GM21576 (cell line): ENCODE results near the gene SLC15A5.

Experiments
- ATAC-seq: cut with Tn5 transposase; IDR thresholded peaks from one replicate; pipeline ENCODE4 v1.9.1; 2021; ENCODE audit warnings: mild to moderate bottlenecking, moderate library complexity; ENCODE audit not compliant: unreplicated experiment

The SLC15A5 gene

DNA sequence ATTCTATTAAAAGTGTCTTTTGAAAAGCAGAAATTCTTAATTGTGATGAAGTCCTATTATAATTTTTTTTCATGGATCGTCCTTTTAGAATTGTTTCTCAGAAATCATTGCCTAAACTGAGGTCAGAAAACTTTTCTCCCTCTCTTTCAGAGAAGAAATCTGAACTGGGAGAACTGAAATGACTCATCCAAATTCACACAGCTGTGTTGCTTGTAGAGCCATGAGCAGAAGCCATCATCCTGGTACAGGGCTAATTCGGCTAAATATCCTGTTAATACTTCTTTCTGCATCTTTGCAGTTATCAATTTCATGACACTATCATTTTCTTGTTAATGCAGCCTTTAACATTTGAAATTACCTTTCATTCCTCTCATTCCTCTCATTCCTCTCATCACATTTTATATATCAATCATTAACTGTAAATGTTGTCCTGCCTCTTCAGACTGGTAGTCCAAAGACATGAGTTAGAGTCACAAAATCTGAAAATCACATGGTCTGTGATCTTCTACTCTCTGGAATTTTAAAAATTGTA, 15.5 kb downstream of the SLC15A5 start:
- ATAC-seq: no peak

DNA sequence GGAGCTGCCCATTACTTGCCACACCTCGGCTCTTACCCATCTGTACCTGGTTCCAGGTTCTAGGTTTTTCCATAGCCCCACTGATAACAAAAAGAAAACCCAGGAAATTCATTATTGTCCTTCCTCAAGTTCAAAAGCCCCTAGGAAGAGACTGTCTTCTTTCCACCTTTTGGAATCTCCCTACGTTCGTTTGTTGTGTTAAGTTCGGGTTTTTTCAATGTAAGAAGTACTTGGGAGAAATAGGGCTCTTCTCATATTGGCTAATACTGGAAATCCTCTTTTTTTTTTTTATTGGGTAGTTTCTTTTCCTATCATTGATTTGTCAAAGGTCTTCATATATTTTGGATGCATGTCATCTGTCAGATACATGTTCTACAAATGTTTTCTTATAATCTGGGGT, 17.3 kb downstream of the SLC15A5 start:
- no peak for ATAC-seq

DNA sequence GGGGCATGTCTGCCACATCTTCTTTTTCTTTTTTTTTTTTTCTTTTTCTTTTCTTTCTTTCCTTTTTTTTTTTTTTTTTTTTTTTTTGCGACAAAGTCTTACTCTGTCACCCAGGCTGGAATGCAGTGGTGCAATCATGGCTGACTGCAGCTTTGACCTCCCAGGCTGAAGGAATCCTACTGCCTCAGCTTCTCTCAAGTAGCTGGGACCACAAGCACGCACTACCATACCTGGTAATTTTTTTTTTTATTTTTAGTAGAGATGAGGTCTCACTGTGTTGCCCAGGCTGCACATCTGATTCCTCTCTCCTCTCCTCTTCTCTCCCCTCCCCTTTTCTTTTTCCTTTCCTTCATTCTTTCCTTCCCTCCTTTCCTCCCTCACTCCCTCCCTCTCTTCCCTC, 18.5 kb downstream of the SLC15A5 start:
- no peak for ATAC-seq

DNA sequence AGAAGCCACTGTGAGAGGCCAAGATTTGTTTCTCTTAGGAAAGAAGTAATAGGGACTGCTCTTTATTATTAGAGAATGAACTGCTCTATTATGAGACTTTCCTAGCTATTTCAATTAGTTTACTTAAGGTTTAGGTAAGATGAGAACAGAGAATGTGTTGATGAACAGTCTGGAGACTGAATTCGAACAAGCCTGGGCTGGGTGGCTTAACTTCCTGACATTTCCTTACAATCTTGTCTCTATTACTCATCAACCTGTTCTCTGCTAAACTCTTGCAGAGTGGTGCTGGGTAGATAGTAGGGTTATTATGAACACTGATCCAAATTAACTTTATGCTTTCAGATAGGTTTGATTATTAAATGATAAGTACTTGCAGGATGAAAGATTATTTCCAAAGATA, 31.2 kb downstream of the SLC15A5 start:
- no peak for ATAC-seq

DNA sequence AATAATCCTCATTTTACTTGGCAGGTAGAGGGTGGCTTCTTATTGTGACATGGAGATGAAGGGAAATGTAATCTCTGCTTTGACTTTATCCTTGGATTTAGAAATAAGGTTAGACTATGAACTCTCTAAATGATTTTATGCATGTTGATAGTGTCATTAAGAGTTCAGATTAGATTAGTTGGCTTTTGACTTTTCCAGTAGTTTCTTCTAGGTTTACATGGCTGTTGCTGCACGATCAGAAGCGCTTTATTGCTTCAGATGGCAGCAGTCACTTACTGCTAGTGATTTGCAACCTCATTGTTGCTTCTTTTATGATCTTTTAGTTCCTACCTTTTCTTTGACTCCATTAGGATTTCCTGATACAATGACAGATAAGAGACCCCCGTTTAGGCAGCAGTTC, 32.3 kb downstream of the SLC15A5 start:
- ATAC-seq: no peak

DNA sequence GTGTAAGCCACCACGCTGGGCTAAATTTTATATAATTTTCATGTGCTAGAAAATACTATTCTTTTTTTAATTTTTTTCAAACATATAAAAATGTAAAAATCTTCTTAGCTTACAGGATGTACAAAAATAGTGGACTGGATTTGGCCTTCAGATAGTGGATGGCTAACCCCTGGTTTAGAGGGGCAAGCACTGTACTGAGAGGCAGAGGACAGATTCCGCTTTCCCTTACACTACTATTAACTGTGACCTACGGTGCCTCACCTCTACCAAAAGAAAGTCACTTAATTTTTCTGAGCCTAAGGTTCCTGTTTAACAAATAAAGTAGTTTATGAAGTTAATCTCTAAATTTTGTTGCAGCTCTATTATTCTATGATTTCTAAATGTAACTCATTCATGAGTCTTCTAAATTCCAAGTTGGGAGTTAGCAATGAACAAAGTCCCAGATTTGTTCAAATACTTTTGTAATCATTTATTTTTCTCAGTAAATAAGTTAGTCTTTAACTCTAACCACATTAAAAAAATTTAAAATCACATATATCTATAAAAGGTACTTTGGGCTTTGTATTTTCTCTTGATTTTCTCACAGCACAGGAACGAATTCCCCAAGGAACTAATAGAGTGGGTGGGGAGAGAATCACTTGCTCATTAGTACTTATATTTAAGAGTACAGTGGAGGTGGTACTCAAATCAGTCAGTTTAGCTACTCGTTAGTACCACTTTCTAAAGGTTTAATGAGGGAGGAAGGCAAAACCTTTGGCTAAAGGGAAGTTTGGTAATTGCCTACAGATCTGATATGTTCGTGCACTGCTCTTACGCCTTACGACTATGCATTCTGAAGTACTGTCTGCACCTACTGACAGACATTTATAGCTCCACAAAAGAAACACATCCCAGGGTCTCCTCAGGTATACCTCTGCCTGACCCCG, 33.7 kb downstream of the SLC15A5 start:
- no peak for ATAC-seq

DNA sequence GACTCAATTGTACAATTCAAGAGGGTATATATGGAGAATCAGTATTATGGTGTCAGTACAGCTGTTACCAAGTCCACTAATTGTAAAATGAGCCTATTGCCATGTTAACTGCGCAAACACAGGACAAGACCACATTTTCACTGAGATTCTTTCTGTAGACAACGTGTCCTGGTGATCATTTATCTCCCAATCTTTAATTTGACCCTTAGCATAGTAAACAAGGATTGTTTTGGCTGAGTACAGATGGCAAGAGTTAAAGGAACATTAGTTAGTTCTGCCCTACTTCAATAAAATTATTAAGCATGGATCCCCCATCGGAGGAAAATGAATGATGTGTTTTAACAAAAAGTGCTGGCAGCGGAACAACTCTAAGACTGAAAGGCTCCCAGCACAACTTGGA, 36.1 kb downstream of the SLC15A5 start:
- ATAC-seq: no peak

DNA sequence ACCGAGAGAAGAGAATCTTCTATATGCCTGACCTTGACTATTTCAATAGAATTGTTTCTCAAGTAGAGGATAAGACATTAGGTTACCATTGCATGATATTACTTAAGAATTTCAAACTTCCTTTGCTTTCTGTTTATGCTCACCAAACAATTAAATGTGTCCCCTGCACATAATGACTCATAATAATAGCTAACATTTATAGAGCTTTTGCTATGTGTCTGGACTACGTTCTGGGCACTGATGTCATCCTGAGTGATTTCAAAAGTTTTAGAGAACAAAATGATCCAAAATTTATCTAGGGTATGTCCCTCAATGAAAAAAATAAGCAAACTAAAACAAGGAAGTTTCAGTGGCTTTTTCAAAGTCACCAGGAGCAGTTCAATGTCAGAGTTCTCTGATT, 38.8 kb downstream of the SLC15A5 start:
- no peak for ATAC-seq

DNA sequence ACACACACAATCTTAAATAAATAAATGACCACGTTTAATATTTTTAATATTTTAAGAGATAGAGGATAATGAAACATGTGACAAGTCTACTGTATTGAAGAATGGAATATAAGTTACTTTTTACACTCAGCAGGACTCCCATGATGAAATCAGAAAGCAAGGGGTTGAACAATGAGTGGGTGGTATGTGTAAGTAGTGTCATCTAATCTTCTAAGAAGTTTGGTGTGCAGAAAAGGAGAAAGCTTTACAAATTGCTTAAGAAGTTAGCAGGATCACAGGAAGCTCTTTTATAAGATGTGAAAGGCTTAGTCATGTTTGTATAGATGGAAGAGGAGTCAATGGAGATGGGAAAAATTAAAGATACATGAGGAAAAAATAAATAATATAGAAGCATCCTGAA, 47.8 kb downstream of the SLC15A5 start:
- no peak for ATAC-seq

DNA sequence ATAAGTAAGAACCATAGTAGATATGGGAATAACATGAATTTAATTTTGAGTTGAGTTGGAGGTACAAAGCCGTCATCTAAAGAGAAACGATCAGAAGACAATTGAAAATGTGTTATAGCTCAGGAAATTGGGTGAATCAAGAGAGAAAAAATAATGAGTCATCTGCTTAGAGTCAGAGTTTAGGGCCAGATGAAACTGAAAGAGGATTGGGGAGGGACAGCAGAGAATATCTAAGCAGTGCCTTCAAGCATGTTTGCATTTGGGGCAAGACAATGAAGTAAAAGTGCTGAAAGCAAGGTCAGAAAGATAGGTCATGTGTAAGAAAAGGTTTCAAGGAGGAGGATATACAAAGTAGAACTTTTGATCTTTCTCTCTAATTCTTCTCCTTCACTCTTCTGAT, 49.4 kb downstream of the SLC15A5 start:
- no peak for ATAC-seq

DNA sequence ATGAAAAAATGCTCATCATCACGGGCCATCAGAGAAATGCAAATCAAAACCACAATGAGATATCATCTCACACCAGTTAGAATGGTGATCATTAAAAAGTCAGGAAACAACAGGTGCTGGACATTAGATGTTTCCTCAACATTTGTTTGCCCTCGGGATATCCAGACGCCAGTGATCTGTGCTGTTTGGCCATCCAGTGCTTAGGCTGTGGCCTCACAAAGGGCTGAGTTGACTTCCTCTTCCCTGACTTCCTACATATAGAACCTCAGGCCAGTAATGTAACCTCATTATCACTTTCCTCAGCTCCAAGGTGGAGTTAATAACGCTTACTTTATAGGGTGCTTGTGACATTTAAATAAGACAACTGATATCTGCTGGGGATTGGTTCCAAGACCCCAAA, 51.8 kb downstream of the SLC15A5 start:
- ATAC-seq: no peak

DNA sequence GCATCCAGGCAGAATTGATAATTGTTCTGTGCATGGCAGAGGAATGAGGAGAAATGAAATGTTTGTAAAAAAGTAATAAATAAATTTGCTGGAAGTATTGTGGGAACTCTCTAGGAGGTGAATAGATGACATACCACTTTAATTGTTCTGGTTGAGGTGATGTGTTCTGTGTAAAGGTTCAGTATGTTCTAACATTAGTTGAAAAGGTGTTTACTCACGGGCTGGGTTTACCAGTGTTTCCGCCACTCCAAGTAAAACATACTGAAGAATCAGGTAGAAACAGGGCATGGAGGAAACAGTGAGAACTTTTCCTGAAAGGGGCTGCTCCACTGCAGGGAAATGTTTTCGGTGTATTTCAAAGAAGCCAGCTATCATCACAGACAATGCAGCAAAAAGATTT, 53.3 kb downstream of the SLC15A5 start:
- ATAC-seq: no peak

DNA sequence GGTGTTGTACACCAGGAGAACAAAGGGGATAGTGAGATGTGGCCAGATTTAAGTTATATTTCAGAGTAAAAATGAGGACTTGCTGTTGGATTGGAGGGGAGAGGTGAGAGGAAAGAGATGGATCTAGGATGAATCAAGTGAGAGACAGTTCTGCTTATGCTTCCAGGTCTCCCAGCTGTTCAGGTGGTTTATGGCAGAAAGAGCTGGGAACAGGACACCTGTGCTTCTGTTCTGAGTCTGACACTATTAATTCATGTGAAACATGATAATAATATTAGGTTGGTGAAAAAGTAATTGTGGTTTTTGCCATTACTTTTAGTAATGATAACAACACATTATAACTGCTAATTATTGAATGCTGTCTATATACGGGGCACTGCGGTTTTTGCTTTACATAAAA, 55.7 kb downstream of the SLC15A5 start:
- ATAC-seq: no peak

DNA sequence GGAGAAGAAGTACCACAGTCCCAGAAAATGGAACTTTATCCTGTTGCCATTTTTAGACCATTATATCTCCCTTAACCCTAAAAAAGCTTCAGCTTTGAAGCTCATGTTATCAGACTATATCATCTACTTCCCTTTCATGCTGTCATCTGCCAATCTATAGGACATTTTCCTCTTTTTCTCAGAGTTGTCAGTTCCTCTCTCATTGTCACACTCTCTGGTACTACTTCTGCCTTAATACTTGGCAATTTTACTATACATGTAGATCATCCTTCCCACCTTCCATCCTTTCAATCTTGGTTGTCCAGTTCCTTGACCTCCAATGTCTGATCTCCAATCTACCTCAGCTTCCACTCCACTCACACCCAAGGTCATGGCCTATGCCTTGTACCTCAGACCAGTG, 57.4 kb downstream of the SLC15A5 start:
- no peak for ATAC-seq

DNA sequence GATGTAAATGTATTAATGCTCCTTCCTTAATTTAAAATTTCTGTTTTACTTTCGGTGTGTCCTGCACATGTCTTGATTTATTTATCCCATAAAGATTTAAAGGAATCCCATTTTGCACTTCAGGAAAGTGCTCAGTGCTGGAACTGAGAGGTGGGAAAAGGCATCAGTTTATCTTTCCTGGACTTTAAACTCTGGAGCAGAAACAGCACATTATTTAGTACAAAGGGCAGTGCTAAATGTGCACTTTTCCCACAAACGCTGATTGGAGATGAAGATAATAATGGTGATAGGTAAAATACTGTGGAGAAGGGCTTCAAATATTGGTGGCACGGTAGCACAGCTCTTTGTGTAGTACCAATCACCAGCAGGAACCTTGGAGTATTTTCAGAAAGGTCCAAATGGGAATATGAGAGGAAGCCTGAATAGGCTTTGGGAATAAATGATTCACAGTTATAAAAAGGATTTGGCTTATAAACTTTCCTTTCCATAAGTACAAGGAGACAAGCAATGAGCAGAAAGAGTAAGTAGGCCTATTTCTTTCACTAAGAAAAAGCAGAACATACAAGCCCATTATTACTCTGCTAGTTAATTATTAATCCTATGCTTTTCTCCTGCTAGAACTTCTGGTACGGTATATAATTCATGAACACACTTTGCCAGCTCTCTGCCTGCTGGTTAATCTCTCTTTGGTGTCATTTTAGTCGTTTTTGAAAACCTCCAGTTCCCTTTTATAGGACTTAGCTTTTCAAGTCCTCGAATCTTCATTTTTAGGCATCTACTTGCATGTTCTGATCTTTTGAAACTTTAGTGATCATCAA, 58.3 kb downstream of the SLC15A5 start:
- no peak for ATAC-seq

DNA sequence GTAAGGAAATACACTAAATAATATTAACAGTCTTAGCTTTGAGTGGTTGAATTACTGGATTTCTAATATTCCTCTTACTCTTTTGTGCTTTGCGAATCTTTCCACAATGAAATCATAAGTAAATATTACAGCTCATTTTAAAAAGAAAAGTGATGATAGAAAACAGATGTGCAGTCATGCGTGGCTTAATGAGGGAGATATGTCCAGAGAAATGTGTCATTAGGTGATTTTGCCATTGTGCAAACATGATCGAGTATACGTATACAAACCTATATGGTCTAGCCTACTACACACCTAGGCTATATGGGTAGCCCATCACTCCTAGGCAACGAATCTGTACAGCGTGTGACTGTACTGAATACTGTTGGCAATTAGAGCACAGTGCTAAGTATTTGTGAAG, 59.3 kb downstream of the SLC15A5 start:
- ATAC-seq: no peak

DNA sequence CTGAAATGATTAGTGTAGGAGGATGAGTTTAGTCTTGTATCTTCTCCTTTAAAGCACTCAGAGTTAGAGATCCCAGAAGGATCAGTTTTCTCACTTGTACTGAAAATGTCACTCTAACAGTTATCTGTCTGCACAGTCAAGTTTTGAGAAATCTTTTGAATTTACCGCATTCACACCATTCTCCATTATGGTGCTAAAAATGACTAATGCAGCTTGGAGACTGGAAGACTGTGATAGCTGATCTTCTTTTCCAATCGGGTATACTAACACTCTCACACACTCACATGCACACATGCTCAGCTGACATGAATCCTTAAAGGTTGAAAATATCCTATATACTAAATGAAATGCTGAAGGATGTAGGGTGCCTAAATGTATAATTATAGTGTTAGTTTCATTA, 65.8 kb downstream of the SLC15A5 start:
- ATAC-seq: no peak

DNA sequence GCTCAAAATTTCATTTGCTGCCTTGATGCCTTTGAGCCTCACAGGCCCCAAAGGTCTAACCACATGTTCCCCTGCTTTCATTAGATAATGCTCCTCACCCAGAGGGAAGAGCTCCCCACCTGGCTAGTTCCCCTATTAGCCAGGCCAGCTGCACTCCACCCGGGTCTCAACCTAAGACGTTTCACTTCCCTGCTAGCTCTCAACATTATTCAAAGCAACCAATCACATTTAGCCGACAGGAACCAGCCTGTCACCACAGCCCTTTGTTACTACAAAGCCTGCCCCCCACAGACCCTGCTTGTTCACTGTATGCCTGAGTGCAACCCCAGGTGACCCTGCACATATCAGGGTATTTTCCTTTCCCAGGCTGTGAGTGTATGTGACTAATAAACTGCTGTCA, 78.6 kb downstream of the SLC15A5 start:
- ATAC-seq: peak; percentile 93

DNA sequence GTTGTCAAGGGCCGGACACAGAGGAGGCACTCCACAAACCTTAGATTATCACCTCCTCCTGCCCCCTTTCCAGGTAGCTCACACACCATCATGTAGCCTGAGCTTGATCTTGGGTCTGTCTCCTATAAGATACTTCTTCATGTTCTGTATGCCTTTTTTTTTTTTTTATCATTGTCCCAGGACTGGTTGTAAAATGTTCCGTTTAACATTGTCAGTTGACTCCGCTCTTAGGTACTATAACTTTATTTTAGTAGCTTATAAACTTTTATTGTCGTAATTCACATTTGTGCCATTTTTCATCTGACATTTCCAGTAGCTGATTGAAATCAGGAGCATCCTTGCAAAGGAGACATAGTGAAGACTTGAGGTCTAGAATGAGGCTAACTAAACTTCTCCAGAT, 79.9 kb downstream of the SLC15A5 start:
- no peak for ATAC-seq

DNA sequence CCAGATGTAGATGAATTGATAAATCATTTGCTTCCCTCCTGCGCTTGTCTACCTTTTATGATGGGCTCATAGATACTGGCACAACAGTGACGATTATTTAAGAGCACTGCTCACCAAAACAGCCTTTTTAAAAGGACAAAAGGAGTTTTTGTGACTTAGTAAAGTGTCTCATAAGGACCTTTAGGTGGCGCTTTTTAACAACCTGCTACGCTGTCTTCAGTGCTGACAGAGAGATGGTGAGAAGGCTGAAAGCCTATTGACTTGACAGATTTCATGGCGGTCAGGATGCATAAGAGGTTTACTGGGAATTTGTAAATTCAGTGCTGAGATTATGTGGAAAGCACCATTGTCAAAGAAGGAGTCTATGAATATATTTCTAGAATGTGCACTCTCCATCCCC, 87.6 kb downstream of the SLC15A5 start:
- ATAC-seq: no peak

DNA sequence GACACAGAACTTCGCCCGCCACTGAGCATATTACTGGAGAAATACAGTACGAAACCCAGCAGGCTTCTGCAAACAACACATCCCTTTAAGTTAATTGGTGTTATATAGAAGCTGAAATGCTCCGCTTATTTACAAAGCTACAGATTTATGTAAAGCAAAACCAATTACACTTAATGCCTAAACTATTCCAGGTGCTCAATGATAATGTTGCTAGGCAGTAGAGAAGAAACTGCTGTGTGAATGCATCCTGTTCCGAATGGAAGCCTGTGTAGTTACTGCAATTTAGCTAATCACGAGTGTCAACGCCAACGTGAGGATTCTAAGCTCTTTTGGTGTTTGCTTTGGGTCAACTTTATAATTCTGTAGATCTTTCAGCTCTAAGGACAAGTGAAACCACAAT, 89.8 kb downstream of the SLC15A5 start:
- no peak for ATAC-seq

DNA sequence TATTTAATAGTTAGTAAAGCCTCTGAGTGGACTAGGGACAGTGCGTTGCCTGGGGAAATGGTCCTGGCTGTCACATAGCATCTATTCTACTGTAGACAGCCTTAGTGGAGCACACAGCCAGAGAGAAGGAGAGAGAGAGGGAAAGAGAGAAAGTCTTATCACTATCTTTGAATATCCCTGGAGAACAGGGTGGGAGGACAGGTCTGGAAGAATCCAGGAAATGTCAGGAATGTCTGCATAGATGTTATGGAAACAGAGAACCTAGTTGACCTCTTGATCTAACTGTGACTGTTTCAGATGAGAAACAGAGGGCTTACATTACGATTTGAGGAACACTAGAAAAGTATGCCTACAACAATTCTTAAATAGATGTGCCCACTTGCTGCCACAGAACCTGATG, 92.8 kb downstream of the SLC15A5 start:
- no peak for ATAC-seq
